H1 (cell line): Measurements from ENCODE around the gene GPR162. TPM values are rescaled to one million over a fixed set of nuclear protein-coding genes. Genes with fewer than 3 reads are reported as not detected.

ENCODE experiments used
- CTCF ChIA-PET: fragments of 300-600 bp; sonication (Branson Sonifier 250); formaldehyde crosslinking; loops from one replicate; lab custom pipeline; 2021; ENCODE audit not compliant: partially characterized antibody; lab: Charles Lee
- POLR2A ChIA-PET: fragments of 300-600 bp; sonication (Branson Sonifier 250); formaldehyde crosslinking; loops from one replicate; lab custom pipeline; 2021; ENCODE audit warnings: inconsistent platforms; ENCODE audit not compliant: partially characterized antibody; lab: Charles Lee
- DNase-seq, 2 experiments: peaks; one replicate each; pipeline versions ENCODE4 v3.0.0 to v3.0.0-alpha.2; 2010 to 2022; ENCODE audit warnings: low spot score in 2 of 2, low read depth in 1 of 2, mixed read lengths in 1 of 2
- FAIRE-seq: peaks from 2 replicates; lab custom pipeline; 2011; peaks lifted over from hg19 to GRCh38; lab: Jason Lieb, UNC
- H2AFZ ChIP-seq: 2 replicates; pipeline ENCODE4 v1.8.1; 2012; ENCODE audit warnings: low read length, inconsistent platforms
- H2AK5ac ChIP-seq: 2 replicates; pipeline ENCODE4 v1.6.1; 2013; ENCODE audit warnings: low read depth, low read length
- H2BK120ac ChIP-seq: replicated peaks from 2 replicates; pipeline ENCODE3; 2013; ENCODE audit warnings: low read depth, low read length, inconsistent platforms
- H2BK12ac ChIP-seq: 2 replicates; pipeline ENCODE4 v1.6.1; 2013; ENCODE audit warnings: low read depth, low read length
- H2BK15ac ChIP-seq: 2 replicates; pipeline ENCODE4 v1.6.1; 2013; ENCODE audit warnings: low read length
- H2BK20ac ChIP-seq: 2 replicates; pipeline ENCODE4 v1.6.1; 2013; ENCODE audit warnings: low read length
- H2BK5ac ChIP-seq: 2 replicates; pipeline ENCODE4 v1.6.1; 2013; ENCODE audit warnings: low read depth, low read length
- H3K14ac ChIP-seq: 2 replicates; pipeline ENCODE4 v1.6.1; 2013; ENCODE audit warnings: inconsistent platforms; ENCODE audit not compliant: insufficient read length
- H3K18ac ChIP-seq: 2 replicates; pipeline ENCODE4 v1.6.1; 2013; ENCODE audit warnings: low read length; ENCODE audit errors: extremely low read depth
- H3K23ac ChIP-seq: 2 replicates; pipeline ENCODE4 v1.6.1; 2013; ENCODE audit warnings: inconsistent platforms; ENCODE audit not compliant: insufficient read length
- H3K23me2 ChIP-seq: 2 replicates; pipeline ENCODE4 v1.6.1; 2013; ENCODE audit warnings: low read depth, low read length
- H3K27ac ChIP-seq: 2 replicates; pipeline ENCODE4 v1.6.1; 2011; ENCODE audit warnings: low read depth, low read length, inconsistent platforms
- H3K27me3 ChIP-seq, 4 experiments: replicated peaks in 1 of 4; 1 replicate in 1 of 4; 2 replicates in 3 of 4; pipeline versions ENCODE4 v1.6.1 to v1.8.1; 2011 to 2013; ENCODE audit warnings: low read length in 3 of 4, mild to moderate bottlenecking in 3 of 4, inconsistent platforms in 2 of 4, mixed read lengths in 2 of 4, moderate library complexity in 1 of 4; ENCODE audit not compliant: control insufficient read depth in 3 of 4, insufficient read depth in 3 of 4; ENCODE audit errors: extremely low read depth in 1 of 4
- H3K36me3 ChIP-seq, 4 experiments: 2 replicates each; pipeline versions ENCODE4 v1.6.1 to v1.8.1; 2011 to 2013; ENCODE audit warnings: mild to moderate bottlenecking in 4 of 4, low read length in 3 of 4, moderate library complexity in 2 of 4, control low read depth in 1 of 4, inconsistent platforms in 1 of 4; ENCODE audit not compliant: insufficient read depth in 4 of 4, control insufficient read depth in 2 of 4
- H3K4ac ChIP-seq: replicated peaks from 2 replicates; pipeline ENCODE3; 2013; ENCODE audit warnings: low read length, low read depth, mixed read lengths, inconsistent platforms; ENCODE audit not compliant: insufficient read length
- H3K4me1 ChIP-seq, 4 experiments: replicated peaks in 1 of 4; 1 replicate in 1 of 4; 2 replicates in 3 of 4; pipeline versions ENCODE4 v1.6.1 to v1.8.1; 2011 to 2013; ENCODE audit warnings: low read length in 3 of 4, inconsistent platforms in 2 of 4, mixed read lengths in 1 of 4; ENCODE audit not compliant: insufficient read depth in 4 of 4, control insufficient read depth in 3 of 4
- H3K4me2 ChIP-seq, 2 experiments: 2 replicates each; pipeline versions ENCODE4 v1.6.1 to v1.8.1; 2011 to 2013; ENCODE audit warnings: low read depth in 2 of 2, low read length in 2 of 2, control low read depth in 1 of 2, inconsistent platforms in 1 of 2, mild to moderate bottlenecking in 1 of 2; ENCODE audit not compliant: insufficient read depth in 1 of 2
- H3K4me3 ChIP-seq, 4 experiments: fragments of 200-600, 300-600 bp in 1 of 4; sonication (generic), shearing (Covaris generic), sonication (Bioruptor Twin) in 1 of 4; 2 replicates each; pipeline versions ENCODE4 v1.5.1 to v1.8.1; 2011 to 2016; ENCODE audit warnings: low read length in 4 of 4, low read depth in 3 of 4, control low read depth in 2 of 4, inconsistent platforms in 2 of 4, mild to moderate bottlenecking in 2 of 4, mixed read lengths in 1 of 4, moderate library complexity in 1 of 4; ENCODE audit not compliant: insufficient read depth in 2 of 4; ENCODE audit errors: extremely low read depth in 1 of 4
- H3K56ac ChIP-seq: replicated peaks from 2 replicates; pipeline ENCODE3; 2013; ENCODE audit warnings: low read depth, mild to moderate bottlenecking, mixed read lengths, low read length, inconsistent platforms; ENCODE audit not compliant: insufficient read length
- H3K79me1 ChIP-seq: 2 replicates; pipeline ENCODE4 v1.6.1; 2013; ENCODE audit warnings: low read depth, low read length, control low read depth
- H3K79me2 ChIP-seq, 2 experiments: 2 replicates each; pipeline versions ENCODE4 v1.6.1 to v1.8.1; 2012 to 2013; ENCODE audit warnings: low read length in 2 of 2, mild to moderate bottlenecking in 2 of 2, inconsistent platforms in 1 of 2; ENCODE audit not compliant: insufficient read depth in 2 of 2, control insufficient read depth in 1 of 2
- H3K9ac ChIP-seq, 4 experiments: replicated peaks in 1 of 4; 1 replicate in 1 of 4; 2 replicates in 3 of 4; pipeline versions ENCODE4 v1.6.1 to v1.8.1; 2011 to 2013; ENCODE audit warnings: low read depth in 3 of 4, low read length in 3 of 4, control low read depth in 2 of 4, mild to moderate bottlenecking in 2 of 4, moderate library complexity in 2 of 4, inconsistent platforms in 1 of 4; ENCODE audit errors: extremely low read depth in 1 of 4
- H3K9me3 ChIP-seq, 2 experiments: 2 replicates each; pipeline versions ENCODE4 v1.6.1 to v1.8.1; 2012 to 2013; ENCODE audit warnings: mild to moderate bottlenecking in 2 of 2, moderate library complexity in 2 of 2, control low read depth in 1 of 2, inconsistent platforms in 1 of 2, low read depth in 1 of 2, low read length in 1 of 2, mixed read lengths in 1 of 2; ENCODE audit not compliant: insufficient read depth in 2 of 2
- H4K20me1 ChIP-seq, 2 experiments: replicated peaks in 1 of 2; 2 replicates each; pipeline versions ENCODE3 to v1.8.1; 2011 to 2013; ENCODE audit warnings: inconsistent platforms in 2 of 2, low read length in 2 of 2, mild to moderate bottlenecking in 1 of 2; ENCODE audit not compliant: insufficient read depth in 2 of 2, control insufficient read depth in 1 of 2
- H4K5ac ChIP-seq: 2 replicates; pipeline ENCODE4 v1.6.1; 2013; ENCODE audit warnings: low read length, low read depth, mixed read lengths, inconsistent platforms; ENCODE audit not compliant: insufficient read length
- H4K8ac ChIP-seq: 2 replicates; pipeline ENCODE4 v1.8.0; 2013; ENCODE audit warnings: mild to moderate bottlenecking, moderate library complexity, low read length, inconsistent platforms; ENCODE audit not compliant: insufficient read depth; ENCODE audit errors: extremely low read depth
- H4K91ac ChIP-seq: replicated peaks from 2 replicates; pipeline ENCODE3; 2013; ENCODE audit warnings: low read length, mixed read lengths, inconsistent platforms; ENCODE audit not compliant: insufficient read length
- JUN ChIP-seq: IDR thresholded peaks from 2 replicates; pipeline ENCODE4 v1.6.1; 2011; ENCODE audit warnings: low read depth, mild to moderate bottlenecking, improper control_type of control experiment, low read length
- WGBS, 2 experiments: shearing (Covaris generic) in 1 of 2; methylation state at CpG; one replicate each; pipeline versions ENCODE4 v1.1.6 to v1.1.7; 2013 to 2015; ENCODE audit warnings: low lambda C conversion rate in 2 of 2, mixed read lengths in 2 of 2, inconsistent platforms in 1 of 2, low coverage in 1 of 2, missing lambda C conversion rate in 1 of 2; ENCODE audit not compliant: insufficient replicate concordance in 2 of 2, insufficient coverage in 1 of 2, insufficient read length in 1 of 2; ENCODE audit errors: extremely low coverage in 1 of 2, missing lambda C conversion rate in 1 of 2; 5-methylcytosine and 5-hydroxymethylcytosine counted together
- polyA plus RNA-seq, 7 experiments: library from polyadenylated mRNA; depleted of rRNA in 3 of 7; stranded (reverse) in 5 of 7; unstranded in 2 of 7; fragments of >200 nt in 5 of 7; fragments of 200-250 nt in 2 of 7; gene quantifications; 1 replicate in 5 of 7; 2 replicates in 1 of 7; 4 replicates in 1 of 7; pipeline versions ENCODE4 v1.2.1 to v1.2.3, GENCODE V29; 2011 to 2013; ENCODE audit warnings: missing spikeins in 2 of 7, mixed read lengths in 2 of 7
- total RNA-seq: library from RNA; stranded (reverse); fragmentation: NEBNext Ultra II Directional; extraction: Animal tissue kit (Norgen Biotek cat#: 25700); gene quantifications from 2 replicates; pipeline ENCODE4 v1.2.1, GENCODE V29; 2021

The GPR162 gene
- total and polyA plus RNA-seq, 2 of the 8 experiments (the other 6 are each of a cell fraction or from before 2014, with no cell fraction given) = 7.3 to 8.8 TPM

DNA sequence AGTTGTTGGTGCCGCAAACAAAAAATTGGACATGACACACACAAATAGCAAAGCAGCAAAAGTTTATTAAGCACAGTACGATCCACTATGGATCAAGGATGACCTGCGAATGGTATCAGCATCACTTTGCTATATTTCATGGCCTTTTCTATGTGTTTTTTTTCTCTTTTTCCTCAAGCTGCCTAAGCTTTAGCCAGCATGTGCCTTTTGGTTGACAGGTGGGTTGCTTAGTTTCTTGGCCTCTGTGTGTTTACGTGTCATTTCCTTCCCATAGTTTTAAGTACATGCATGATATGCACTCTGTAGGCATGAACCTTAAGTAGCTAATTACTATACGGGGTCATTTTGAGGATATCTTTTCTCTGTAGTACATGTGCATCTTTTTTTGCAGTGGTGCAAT is 22.5 kb upstream of the GPR162 start:
- H3K4me2 ChIP-seq = no peak overlapping the region
- CTCF ChIA-PET = interaction anchor here (1.6 kb wide), 1 partner anchor 21 kb away, joined by 6 read pairs; no protein-coding TSS in a partner anchor
- no peak overlapping the region for H2BK5ac ChIP-seq
- H2AFZ ChIP-seq = no peak overlapping the region
- H4K20me1 ChIP-seq = no peaks in the 10 kb centered on the region
- no peak overlapping the region for H2BK120ac ChIP-seq
- H2BK20ac ChIP-seq = no peak overlapping the region
- no peaks in the 10 kb centered on the region; a peak in 1 of 7 replicates for H3K4me1 ChIP-seq
- no peak overlapping the region for H3K56ac ChIP-seq
- H3K23me2 ChIP-seq = no peaks in the 10 kb centered on the region
- no peak overlapping the region for H2BK12ac ChIP-seq
- H3K9me3 ChIP-seq = 0 out of 4 replicates have a peak, but pooled peaks cover 0 to 1% of the 10 kb centered on the region in 2 experiments
- no peaks in the 10 kb centered on the region for H3K79me1 ChIP-seq
- no peak overlapping the region for H3K18ac ChIP-seq
- 86% methylated on average over 5 of the region's 5 CpGs; no CpG with 5 or more reads in 1 of the 2 experiments for WGBS, 2 experiments
- POLR2A ChIA-PET = interaction anchor here (1.1 kb wide), 1 partner anchor 17 kb away, joined by 3 read pairs; no protein-coding TSS in a partner anchor
- H4K5ac ChIP-seq = no peak overlapping the region
- FAIRE-seq = no peak
- H3K23ac ChIP-seq = no peak overlapping the region
- H2AK5ac ChIP-seq = no peak overlapping the region
- DNase-seq = no peak
- no peak overlapping the region for H3K9ac ChIP-seq
- H3K14ac ChIP-seq = no peak overlapping the region
- H4K91ac ChIP-seq = no peak overlapping the region
- no peak overlapping the region for H3K4ac ChIP-seq
- H3K27ac ChIP-seq = no peak overlapping the region
- H3K27me3 ChIP-seq = 0 out of 7 replicates have a peak, but pooled peaks cover 0 to 3% (median 0%) of the 10 kb centered on the region in 4 experiments
- H2BK15ac ChIP-seq = no peak overlapping the region
- H4K8ac ChIP-seq = no peak overlapping the region
- no peaks in the 10 kb centered on the region for H3K79me2 ChIP-seq
- no peak for TF ChIP-seq JUN
- no peak overlapping the region for H3K4me3 ChIP-seq
- H3K36me3 ChIP-seq = no peaks in the 10 kb centered on the region
